NT2/D1 (cell line): ENCODE measurements around the gene MEPE.

Experiments used
- SUZ12 ChIP-seq: IDR thresholded peaks from 2 replicates; pipeline ENCODE4 v1.6.1; 2011; ENCODE audit not compliant: insufficient read length, insufficient read depth; ENCODE audit errors: extremely low read depth
- ZNF274 ChIP-seq: IDR thresholded peaks from 2 replicates; pipeline ENCODE4 v1.6.1; 2011; ENCODE audit warnings: mild to moderate bottlenecking, low read depth, low read length

DNA sequence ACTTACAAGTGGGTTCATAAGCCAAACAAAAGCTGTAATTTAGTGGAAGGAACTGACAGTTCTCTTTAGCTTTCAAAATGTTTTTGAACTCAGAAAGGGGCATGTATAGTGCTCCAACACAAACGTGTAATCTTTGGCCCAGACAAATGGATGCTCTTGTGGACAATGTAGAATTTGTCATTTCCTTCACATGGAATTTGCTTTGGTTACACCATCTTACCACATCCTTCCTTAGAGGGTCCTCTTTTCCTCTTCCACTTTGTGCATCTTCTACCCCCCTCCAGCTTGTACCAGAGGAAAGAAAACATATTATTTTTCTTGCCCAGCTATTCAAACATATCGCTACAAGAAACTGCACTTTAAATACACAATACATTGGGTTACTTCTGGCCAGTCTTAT is 42.4 kb downstream of the MEPE start:
- TF ChIP-seq ZNF274: no peak
- no peak for TF ChIP-seq SUZ12
